A375 (cell line): ENCODE measurements around the gene SLC9C1. TPM values are rescaled to one million over a fixed set of nuclear protein-coding genes. Genes with fewer than 3 reads are reported as not detected.

Experiments
- small RNA-seq: library from RNA; depleted of rRNA; stranded (forward); fragments of <200 nt; gene quantifications from one replicate; pipeline ENCODE3, GENCODE V24; 2014
- total RNA-seq: library from RNA; depleted of rRNA; stranded (reverse); fragments of >200 nt; shearing (Covaris generic); gene quantifications from 2 replicates; pipeline ENCODE4 v1.2.3, GENCODE V29; 2014; rRNA removed

The SLC9C1 gene
- 0.04 TPM in 1 of 2 replicates, not detected in the other for total RNA-seq

DNA sequence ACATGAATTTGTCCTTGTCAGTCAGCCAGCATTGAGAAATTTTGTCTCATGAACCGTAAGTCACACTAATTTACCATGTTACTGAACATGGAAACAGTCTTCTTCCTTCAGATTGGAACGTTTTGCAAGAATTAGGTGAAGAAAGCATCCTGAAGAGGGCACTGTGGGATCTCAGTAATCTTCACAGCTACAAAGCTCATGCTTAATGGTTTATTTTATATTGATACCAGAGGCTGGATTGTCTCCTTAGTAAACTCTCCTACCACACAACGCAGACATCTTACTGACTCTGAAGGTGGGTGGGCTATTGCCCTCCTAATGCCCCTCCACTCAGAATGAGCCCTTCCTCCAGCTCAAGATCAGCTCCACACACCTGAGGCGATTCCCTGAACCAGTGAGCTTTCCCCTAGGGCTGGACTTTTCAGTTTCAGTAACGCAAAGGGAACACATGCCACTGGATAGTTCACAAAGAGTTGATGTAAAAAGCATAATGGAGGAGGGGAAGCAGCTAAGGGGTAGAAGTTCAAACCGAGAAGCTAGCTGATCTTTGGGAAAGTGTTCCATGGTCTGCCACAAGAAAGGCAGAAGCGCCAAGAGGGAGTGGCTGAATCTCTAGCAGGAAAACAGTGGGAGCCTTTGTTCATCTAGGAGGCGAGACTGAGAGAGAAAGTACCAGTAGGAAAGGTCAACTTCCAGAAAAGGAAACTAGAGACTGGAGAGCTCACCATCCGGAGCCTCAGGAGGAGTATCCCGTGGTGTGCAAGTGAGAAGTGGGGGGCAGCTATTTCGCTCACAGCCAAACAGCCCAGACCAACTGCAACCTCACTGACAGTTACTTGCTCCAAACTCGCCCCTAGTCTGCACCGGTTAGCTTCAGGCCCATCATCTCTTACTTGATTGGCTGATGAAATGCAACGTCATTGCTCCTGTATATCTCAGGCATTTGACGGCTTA, at the start of gene SLC9C1:
Gene SLC9C1, minus strand, starts transcription at position 849 of the 954 bp plus-strand sequence. CDS start 7,425 bp downstream, outside the sequence.

DNA sequence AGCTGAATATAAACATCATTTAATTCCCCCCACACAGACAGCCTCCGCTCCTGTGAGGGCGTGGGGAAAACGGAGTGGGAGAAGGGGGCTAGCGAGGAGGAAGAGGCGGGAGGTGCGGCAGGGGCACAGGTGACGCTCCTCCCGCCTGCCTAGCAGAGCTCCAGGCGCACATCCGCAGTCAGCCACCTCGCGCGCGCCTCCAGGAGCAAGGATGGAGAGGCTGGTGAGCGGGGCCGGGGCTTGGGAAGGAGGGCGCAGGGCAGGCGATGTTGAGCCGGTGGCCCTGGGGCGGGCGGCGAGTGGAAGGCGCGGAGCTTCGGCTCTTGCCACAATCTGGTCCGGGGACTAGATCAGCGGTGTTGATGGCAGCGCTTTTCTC, 39.0 kb upstream of the SLC9C1 start, which contains the start of gene CD200:
Gene CD200, plus strand, starts transcription at position 155 of the 379 bp plus-strand sequence. Its CDS starts 57 bp downstream, at position 212.

DNA sequence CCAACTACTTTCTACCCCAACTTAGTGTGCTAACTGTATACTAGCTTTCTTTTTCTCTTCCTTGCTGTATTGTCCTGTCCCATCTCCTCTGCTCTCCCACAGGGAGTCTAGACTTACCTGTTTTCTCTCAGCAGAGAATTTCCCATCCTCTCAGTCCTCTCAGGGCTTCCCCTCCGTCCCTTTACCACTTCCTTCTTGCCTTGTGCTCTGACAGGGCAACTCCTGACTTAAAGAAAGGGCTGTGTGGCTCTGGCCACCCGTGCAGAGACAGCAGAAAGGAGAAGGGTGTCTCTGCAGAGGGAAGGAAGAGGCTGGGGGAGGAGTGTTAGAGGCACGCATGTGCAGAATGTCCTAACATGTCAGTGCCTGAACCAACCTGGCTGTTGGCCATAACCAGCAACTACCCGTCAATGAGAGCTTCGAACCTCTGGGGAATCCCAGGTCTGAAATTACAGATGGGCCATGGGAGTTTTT, 161.0 kb downstream of the SLC9C1 start, which contains the start of gene GCSAM:
Gene GCSAM, minus strand, starts transcription at position 274 of the 474 bp plus-strand sequence. Its CDS starts 128 bp downstream, at position 146.

Small RNA genes within 50 kb of the gene (small RNA-seq; reads per million reads assigned to genes)
- not detected for gene MIR567

Other genes starting within 250 kb of the SLC9C1 start
- gene C3orf52, start 207.8 kb downstream of the SLC9C1 start, total RNA-seq = 5.1 and 6.0 TPM in 2 replicates
- gene GCSAM, start 161.0 kb downstream of the SLC9C1 start, total RNA-seq = not detected in 2 replicates
- gene CD200, start 38.9 kb upstream of the SLC9C1 start, total RNA-seq = 0.82 and 0.91 TPM in 2 replicates
- not detected in 2 replicates for gene BTLA, start 205.3 kb upstream of the SLC9C1 start, total RNA-seq